ENCODE results near the gene EGLN3. TPM values are rescaled to one million over a fixed set of nuclear protein-coding genes. Genes with fewer than 3 reads are reported as not detected.
A peak's percentile ranks its signal among the peaks of the same experiment; 100 is the strongest.

Gene EGLN3
- total RNA-seq, 1 experiment from 2014 or later = 3.6 TPM

- no peaks in the 10 kb centered on the region; the same call in 1 of the 2 replicates for H3K4me1 ChIP-seq (ENCODE audit: control insufficient read depth, insufficient read depth, low read length)
- POLR2A ChIA-PET = no interaction called here
- ATAC-seq (no peak), DNase-seq (ENCODE audit: low read depth, low spot score) (no peak)
- no peaks in the 10 kb centered on the region for H3K36me3 ChIP-seq (ENCODE audit: control insufficient read depth, insufficient read depth, low read length)
- BruUV-seq (replicated peaks) = TSS peak; percentile 62
- TF ChIP-seq REST (IDR thresholded peaks at IDR 0.05; ENCODE audit: insufficient read depth in 1 of 2, low read depth in 2 of 2, low read length in 1 of 2) (no peak), SIN3A (IDR thresholded peaks at IDR 0.05; ENCODE audit: borderline replicate concordance, insufficient read depth, low read depth, low read length) (no peak), CTCF (IDR thresholded peaks at IDR 0.05) (no peak), POLR2AphosphoS5 (IDR thresholded peaks at IDR 0.05; ENCODE audit: low read depth, low read length) (no peak), TCF7L2 (IDR thresholded peaks at IDR 0.05; ENCODE audit: low read depth, low read length) (no peak)
- no peak overlapping the region for H3K27ac ChIP-seq (ENCODE audit: low read length)
- in situ Hi-C loops (cut with HindIII; ENCODE audit: low pct_unique_long_range_greater_than_20kb, low sequenced_read_pairs) = no loop called here
- H3K4me3 ChIP-seq (ENCODE audit: low read depth in 2 of 2, low read length in 2 of 2) = peak overlapping the region in 1 of 2 experiments; percentile 57; a peak in 2 of 4 replicates
- H3K9me3 ChIP-seq (ENCODE audit: control insufficient read depth, insufficient read depth, low read depth, low read length) = no peaks in the 10 kb centered on the region
- peaks cover 13% of the 10 kb centered on the region for H3K27me3 ChIP-seq (ENCODE audit: control insufficient read depth, insufficient read depth, low read length)
- intact Hi-C loops (cut with micrococcal nuclease; ENCODE audit: unreplicated experiment) = no loop called here
- CTCF ChIA-PET = no interaction called here
Observed at GRCh38 chr14:33948145-33948868, 2.6 kb downstream of the EGLN3 start.

GRCh38 chr14:33946679-33947476 is 4.0 kb downstream of the EGLN3 start:
- in situ Hi-C loops (cut with HindIII; ENCODE audit: low pct_unique_long_range_greater_than_20kb, low sequenced_read_pairs) = no loop called here
- Histone ChIP-seq H3K36me3 (ENCODE audit: control insufficient read depth, insufficient read depth, low read length) (no peaks in the 10 kb centered on the region), H3K4me1 (ENCODE audit: control insufficient read depth, insufficient read depth, low read length) (no peaks in the 10 kb centered on the region; the same call in 1 of the 2 replicates), H3K9me3 (ENCODE audit: control insufficient read depth, insufficient read depth, low read depth, low read length) (no peaks in the 10 kb centered on the region), H3K4me3 (ENCODE audit: low read depth in 2 of 2, low read length in 2 of 2) (no peak overlapping the region), H3K27ac (ENCODE audit: low read length) (no peak overlapping the region; the same call in 1 of the 2 replicates), H3K27me3 (ENCODE audit: control insufficient read depth, insufficient read depth, low read length) (peaks cover 13% of the 10 kb centered on the region)
- ChIA-PET CTCF (no interaction called here), POLR2A (no interaction called here)
- ATAC-seq (no peak), DNase-seq (ENCODE audit: low read depth, low spot score) (no peak)
- intact Hi-C loops (cut with micrococcal nuclease; ENCODE audit: unreplicated experiment) = no loop called here
- BruUV-seq (replicated peaks) = no TSS peak
- TF ChIP-seq CTCF (IDR thresholded peaks at IDR 0.05) (no peak), SIN3A (IDR thresholded peaks at IDR 0.05; ENCODE audit: borderline replicate concordance, insufficient read depth, low read depth, low read length) (no peak), POLR2AphosphoS5 (IDR thresholded peaks at IDR 0.05; ENCODE audit: low read depth, low read length) (no peak)
